NCI-H2227 (cell line): Measurements from ENCODE around the gene UXS1.

Source experiments
- DNase-seq: peaks from one replicate; lab custom pipeline; 2025; ENCODE audit not compliant: unreplicated experiment; lab: John Stamatoyannopoulos, UW

The UXS1 gene

GRCh38 chr2:106054880-106055655, 139.0 kb downstream of the UXS1 start:
- no peak for DNase-seq

- no peak for DNase-seq
Observed at GRCh38 chr2:106054321-106054720, 139.8 kb downstream of the UXS1 start.

- DNase-seq, result no peak
Observed at GRCh38 chr2:106053581-106053980, 140.5 kb downstream of the UXS1 start.

- DNase-seq, result no peak
Observed at GRCh38 chr2:106053116-106053515, 141.0 kb downstream of the UXS1 start.

- DNase-seq, result no peak
Observed at GRCh38 chr2:106044859-106045258, 149.2 kb downstream of the UXS1 start.

GRCh38 chr2:106044021-106044420, 150.1 kb downstream of the UXS1 start:
- DNase-seq, result no peak
